Activated T-helper 17 cell treated with anti-CD3 and anti-CD28 coated beads, Interleukin-2, amount 50 U/mL, for 72 hours (primary cell): ENCODE data around the gene ESX1. TPM values are rescaled to one million over a fixed set of nuclear protein-coding genes. Genes with fewer than 3 reads are reported as not detected.
"Not testable (repeated sequence)": the region's sequence is repeated elsewhere in the genome, so short reads cannot be mapped to it uniquely, and the experiment has no call there.

ENCODE experiments used
- ATAC-seq: fragments of 150-1000 bp; cut with Tn5 transposase; replicated peaks from 2 replicates; pipeline ENCODE4 v1.10.0; 2021; ENCODE audit warnings: mild to moderate bottlenecking, moderate library complexity
- H3K27ac Mint-ChIP-seq: one replicate; pipeline ENCODE4 v1.8.0; 2022; ENCODE audit warnings: mixed read lengths
- H3K27me3 Mint-ChIP-seq: one replicate; pipeline ENCODE4 v1.8.0; 2022; ENCODE audit warnings: mixed read lengths
- H3K36me3 Mint-ChIP-seq: one replicate; pipeline ENCODE4 v1.8.0; 2022; ENCODE audit warnings: low read depth, mild to moderate bottlenecking, mixed read lengths
- H3K4me1 Mint-ChIP-seq: one replicate; pipeline ENCODE4 v1.8.0; 2022; ENCODE audit warnings: mixed read lengths
- H3K4me3 Mint-ChIP-seq: one replicate; pipeline ENCODE4 v1.8.0; 2022; ENCODE audit warnings: mild to moderate bottlenecking, mixed read lengths
- H3K9me3 Mint-ChIP-seq: one replicate; pipeline ENCODE4 v1.8.0; 2022; ENCODE audit warnings: mixed read lengths
- total RNA-seq, 2 donors: library from RNA; stranded (reverse); gene quantifications; one replicate each; pipeline ENCODE4 v1.2.3, GENCODE V29; 2022

The ESX1 gene
- total RNA-seq, 2 donors from 2014 or later, result not detected

DNA sequence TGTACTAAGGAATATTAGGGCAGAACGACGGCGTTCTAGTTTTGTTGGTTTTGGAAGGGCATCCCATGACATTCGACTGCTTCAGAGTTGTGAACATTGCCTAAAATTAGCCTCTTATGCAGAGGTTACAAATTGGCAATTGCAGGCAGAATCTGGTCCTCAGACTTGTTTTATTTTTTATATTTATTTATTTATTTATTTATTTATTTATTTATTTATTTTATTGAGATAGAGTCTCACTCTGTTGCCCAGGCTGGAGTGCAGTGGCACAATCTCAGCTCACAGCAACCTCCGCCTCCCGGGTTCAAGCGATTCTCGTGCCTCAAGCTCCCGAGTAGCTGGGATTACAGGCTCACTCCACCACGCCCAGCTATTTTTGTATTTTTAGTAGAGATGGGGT is 24.7 kb downstream of the ESX1 start:
- not testable (repeated sequence) for H3K36me3 Mint-ChIP-seq, H3K27ac Mint-ChIP-seq, ATAC-seq, H3K27me3 Mint-ChIP-seq, H3K4me1 Mint-ChIP-seq, H3K4me3 Mint-ChIP-seq, H3K9me3 Mint-ChIP-seq

DNA sequence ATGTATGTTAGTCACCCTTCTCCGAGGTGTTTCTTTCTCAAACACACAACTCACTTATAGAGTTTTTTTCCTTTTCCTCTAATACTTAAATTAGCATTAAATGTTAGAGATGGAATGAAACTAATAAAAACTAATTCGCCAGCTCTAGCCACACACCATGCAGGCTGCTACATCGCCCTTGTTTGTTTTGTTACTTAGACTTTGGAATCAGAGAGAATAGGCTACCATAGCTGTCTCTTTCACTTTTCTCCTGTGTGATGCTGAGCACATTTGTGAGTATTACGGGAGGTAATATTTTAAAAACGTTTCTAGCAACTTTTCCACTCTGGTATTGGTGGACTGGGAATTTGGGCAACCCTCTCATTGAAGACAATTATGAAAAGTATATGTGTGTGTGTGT is 43.5 kb downstream of the ESX1 start:
- H3K36me3 Mint-ChIP-seq, result no peaks in the 10 kb centered on the region
- H3K9me3 Mint-ChIP-seq, result no peaks in the 10 kb centered on the region
- no peak overlapping the region for H3K4me3 Mint-ChIP-seq
- no peaks in the 10 kb centered on the region for H3K27me3 Mint-ChIP-seq
- H3K4me1 Mint-ChIP-seq, result no peaks in the 10 kb centered on the region
- ATAC-seq, result no peak
- H3K27ac Mint-ChIP-seq, result no peak overlapping the region

DNA sequence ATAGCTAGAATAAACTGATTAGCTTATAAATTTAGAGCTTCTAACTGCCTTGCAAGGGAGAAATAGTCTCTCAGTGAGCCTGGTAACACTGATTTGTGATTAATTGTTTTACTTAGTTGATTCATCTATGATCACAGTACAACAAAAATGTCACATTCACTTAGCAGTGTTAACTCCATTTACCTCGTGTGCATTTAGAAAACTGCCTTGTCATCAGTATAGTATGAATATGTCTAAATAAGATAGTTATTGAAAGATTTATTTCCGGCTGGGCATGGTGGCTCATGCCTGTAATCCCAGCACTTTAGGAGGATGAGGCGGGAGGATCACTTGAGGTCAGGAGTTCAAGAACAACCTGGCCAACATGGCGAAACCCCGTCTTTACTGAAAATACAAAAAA is 49.2 kb downstream of the ESX1 start:
- peaks cover 7% of the 10 kb centered on the region for H3K36me3 Mint-ChIP-seq

More for the DNA sequence above, 49.2 kb downstream of the ESX1 start:
- H3K27me3 Mint-ChIP-seq, result no peaks in the 10 kb centered on the region
- no peak overlapping the region for H3K27ac Mint-ChIP-seq
- ATAC-seq, result no peak
- no peaks in the 10 kb centered on the region for H3K4me1 Mint-ChIP-seq
- no peak overlapping the region for H3K4me3 Mint-ChIP-seq
- no peaks in the 10 kb centered on the region for H3K9me3 Mint-ChIP-seq

Other genes with a start within 250 kb of the ESX1 start
- gene H2BW1, start 241.2 kb downstream of the ESX1 start, total RNA-seq, result not detected
- gene H2BW2, start 215.0 kb downstream of the ESX1 start, total RNA-seq, result not detected
- gene TMSB15C, start 178.7 kb downstream of the ESX1 start, total RNA-seq, result 1 to 10 TPM; 5.1 to 5.4 TPM
- 1 to 10 TPM; 1.6 to 2.0 TPM for gene ZCCHC18, start 142.4 kb downstream of the ESX1 start, total RNA-seq
- 1 to 10 TPM; 6.1 to 8.7 TPM for gene SLC25A53, start 97.9 kb downstream of the ESX1 start, total RNA-seq
- 1 to 10 TPM; 9.6 TPM for gene FAM199X, start 88.5 kb downstream of the ESX1 start, total RNA-seq